GM12878 (cell line): Measurements from ENCODE around the gene ADGRD1. TPM values are rescaled to one million over a fixed set of nuclear protein-coding genes. Genes with fewer than 3 reads are reported as not detected.

Experiments
- ATAC-seq: fragments of 200-7000 bp; cut with Tn5 transposase; 3 replicates; pipeline ENCODE4 v1.9.1; 2020; ENCODE audit warnings: mild to moderate bottlenecking, moderate library complexity
- BruUV-seq: library from RNA; stranded (reverse); fragments of 400-500 nt; replicated peaks from 2 replicates; lab custom pipeline; 2021; lab: Mats Ljungman, UMichigan
- CTCF ChIA-PET: fragments of 300-600 bp; sonication (Branson Sonifier 250); formaldehyde crosslinking; extraction: SDS; loops from one replicate; lab custom pipeline; 2021; ENCODE audit warnings: inconsistent platforms; lab: Yijun Ruan, JAX
- POLR2A ChIA-PET: fragments of 350-600 bp; formaldehyde crosslinking; extraction: SDS; loops from one replicate; lab custom pipeline; 2021; ENCODE audit warnings: inconsistent platforms; lab: Charles Lee
- RAD21 ChIA-PET: fragments of 300-600 bp; sonication (Branson Sonifier 250); formaldehyde crosslinking; loops from one replicate; lab custom pipeline; 2023; ENCODE audit warnings: antibody characterized with exemption; ENCODE audit not compliant: unreplicated experiment; lab: Charles Lee
- SMC1A ChIA-PET: fragments of 300-600 bp; sonication (Branson Sonifier 250); formaldehyde crosslinking; loops from one replicate; lab custom pipeline; 2023; ENCODE audit not compliant: unreplicated experiment, uncharacterized antibody; lab: Charles Lee
- DNase-seq: peaks from one replicate; pipeline ENCODE4 v3.0.0-alpha.2; 2011; ENCODE audit warnings: low read depth, low spot score
- FAIRE-seq: peaks from 3 replicates; lab custom pipeline; 2011; peaks lifted over from hg19 to GRCh38; lab: Jason Lieb, UNC
- H2AFZ ChIP-seq: 2 replicates; pipeline ENCODE4 v1.6.0; 2011; ENCODE audit warnings: low read depth, low read length, control low read depth; ENCODE audit not compliant: control insufficient read depth
- H3K27ac ChIP-seq: 2 replicates; pipeline ENCODE4 v1.5.1; 2011; ENCODE audit warnings: control low read depth; ENCODE audit not compliant: control insufficient read depth, insufficient read depth
- H3K27me3 ChIP-seq, 2 experiments: replicated peaks in 1 of 2; 2 replicates each; pipeline versions ENCODE4 v1.6.0 to v1.6.1; 2011; ENCODE audit warnings: low read length in 1 of 2; ENCODE audit not compliant: control insufficient read depth in 2 of 2, insufficient read depth in 2 of 2
- H3K36me3 ChIP-seq, 2 experiments: 2 replicates each; pipeline ENCODE4 v1.5.1; 2011; ENCODE audit warnings: low read length in 1 of 2; ENCODE audit not compliant: control insufficient read depth in 2 of 2, insufficient read depth in 2 of 2
- H3K4me1 ChIP-seq: 2 replicates; pipeline ENCODE4 v1.6.1; 2011; ENCODE audit warnings: mild to moderate bottlenecking, low read length, moderate library complexity, mixed read lengths; ENCODE audit not compliant: control insufficient read depth, insufficient read depth
- H3K4me2 ChIP-seq: 2 replicates; pipeline ENCODE4 v1.6.0; 2011; ENCODE audit warnings: control low read depth; ENCODE audit not compliant: control insufficient read depth, insufficient read depth
- H3K4me3 ChIP-seq: fragments of 200-600 bp; sonication (generic); 2 replicates; pipeline ENCODE4 v1.5.1; 2016
- H3K79me2 ChIP-seq: 2 replicates; pipeline ENCODE4 v1.6.0; 2011; ENCODE audit warnings: low read length; ENCODE audit not compliant: control insufficient read depth, insufficient read depth
- H3K9ac ChIP-seq: 2 replicates; pipeline ENCODE4 v1.8.0; 2011; ENCODE audit warnings: low read length, control low read depth, mixed read lengths; ENCODE audit not compliant: control insufficient read depth, insufficient read depth
- H3K9me3 ChIP-seq: replicated peaks from 3 replicates; pipeline ENCODE4 v1.5.1; 2011; ENCODE audit warnings: mild to moderate bottlenecking, low read length; ENCODE audit not compliant: control insufficient read depth, insufficient read depth
- H4K20me1 ChIP-seq: 2 replicates; pipeline ENCODE4 v1.6.0; 2011; ENCODE audit not compliant: control insufficient read depth, insufficient read depth
- CBX5 ChIP-seq: sonication (generic); IDR thresholded peaks from 2 replicates; pipeline ENCODE4 v1.6.1; 2016; ENCODE audit warnings: low read depth, moderate library complexity, mild to moderate bottlenecking, inconsistent platforms
- EED ChIP-seq: sonication (generic); IDR thresholded peaks from 2 replicates; pipeline ENCODE4 v1.6.1; 2016; ENCODE audit warnings: antibody characterized with exemption, low read depth
- ETV6 ChIP-seq, 2 experiments: fragments of 450-650 bp in 1 of 2; IDR thresholded peaks in 1 of 2; conservative IDR thresholded peaks in 1 of 2; 2 replicates each; pipeline ENCODE4 v1.6.1; 2014; ENCODE audit warnings: antibody characterized with exemption in 1 of 2, borderline replicate concordance in 1 of 2, low read depth in 1 of 2, mild to moderate bottlenecking in 1 of 2, moderate library complexity in 1 of 2
- FOXK2 ChIP-seq: fragments of 450-650 bp; IDR thresholded peaks from 2 replicates; pipeline ENCODE4 v1.6.1; 2017; ENCODE audit warnings: mild to moderate bottlenecking, moderate library complexity
- NR2C1 ChIP-seq: fragments of 450-650 bp; IDR thresholded peaks from 2 replicates; pipeline ENCODE4 v1.6.1; 2017; ENCODE audit warnings: antibody characterized with exemption, mild to moderate bottlenecking, moderate library complexity
- PAX8 ChIP-seq: fragments of 450-650 bp; IDR thresholded peaks from 2 replicates; pipeline ENCODE4 v1.6.1; 2017; ENCODE audit warnings: mild to moderate bottlenecking, moderate library complexity
- POLR2AphosphoS2 ChIP-seq: IDR thresholded peaks from 2 replicates; pipeline ENCODE4 v1.6.1; 2011; ENCODE audit warnings: low read depth, mild to moderate bottlenecking, low read length, improper control_type of control experiment, moderate library complexity
- RB1 ChIP-seq: fragments of 450-650 bp; formaldehyde crosslinking; IDR thresholded peaks from 2 replicates; pipeline ENCODE4 v1.6.1; 2017; ENCODE audit warnings: mild to moderate bottlenecking, borderline replicate concordance
- RCOR1 ChIP-seq: conservative IDR thresholded peaks from 2 replicates; pipeline ENCODE4 v1.6.1; 2012; ENCODE audit warnings: low read depth, low read length, improper control_type of control experiment
- SUZ12 ChIP-seq: fragments of 200-600 bp; sonication (generic); IDR thresholded peaks from one replicate; pipeline ENCODE4 v1.6.1; 2018; ENCODE audit warnings: antibody characterized with exemption, mild to moderate bottlenecking; ENCODE audit not compliant: unreplicated experiment
- TARDBP ChIP-seq: IDR thresholded peaks from 2 replicates; pipeline ENCODE4 v1.6.1; 2016; ENCODE audit warnings: borderline replicate concordance
- TCF3 ChIP-seq: IDR thresholded peaks from 2 replicates; pipeline ENCODE4 v1.6.1; 2012; ENCODE audit warnings: low read depth, mild to moderate bottlenecking, low read length, borderline replicate concordance; ENCODE audit not compliant: insufficient read depth
- ZNF274 ChIP-seq: IDR thresholded peaks from one replicate; pipeline ENCODE4 v1.8.0; 2011; ENCODE audit not compliant: insufficient read length, insufficient read depth
- WGBS: methylation state at CpG from one replicate; pipeline ENCODE4 v1.1.6; 2016; ENCODE audit warnings: low lambda C conversion rate; ENCODE audit not compliant: insufficient replicate concordance, insufficient coverage; ENCODE audit errors: missing lambda C conversion rate; 5-methylcytosine and 5-hydroxymethylcytosine counted together
- in situ Hi-C: fragments of 300-500 bp; cut with MboI; formaldehyde crosslinking; loops from 9 replicates; pipeline ENCODE4 v1.14.3; 2018; ENCODE audit warnings: mixed read lengths
- intact Hi-C: fragments of 100-400 bp; cut with micrococcal nuclease; formaldehyde crosslinking; loops from one replicate; pipeline ENCODE4 v1.14.2; 2022; ENCODE audit not compliant: unreplicated experiment
- polyA plus RNA-seq, 11 experiments: library from polyadenylated mRNA; depleted of rRNA in 4 of 11; unstranded in 6 of 11; stranded (reverse) in 5 of 11; fragments of >200 nt; fragmentation: Nextera tagmentation in 4 of 11; fragmentation: Illumina TruSeq in 1 of 11; extraction: Ambion mirVana in 4 of 11; extraction: Trizol in 1 of 11; gene quantifications; 1 replicate in 1 of 11; 2 replicates in 10 of 11; pipeline versions ENCODE4 v1.2.1 to v1.2.3, GENCODE V29; 2011 to 2016; ENCODE audit warnings: inconsistent platforms in 2 of 11, missing spikeins in 2 of 11, low read depth in 1 of 11
- total RNA-seq, 4 experiments: library from RNA; depleted of rRNA in 3 of 4; stranded (reverse); fragments of >200 nt in 3 of 4; fragmentation: Illumina TruSeq in 1 of 4; extraction: Trizol in 1 of 4; gene quantifications; 2 replicates each; pipeline versions ENCODE4 v1.2.1 to v1.2.3, GENCODE V29; 2013 to 2021
- TF ChIP-seq, protein P1 (sequence below): IDR thresholded peaks from 2 replicates; pipeline ENCODE4 v1.6.1; 2012; ENCODE audit warnings: low read depth, low read length, improper control_type of control experiment
- TF ChIP-seq, protein P2 (sequence below): fragments of 450-650 bp; formaldehyde crosslinking; IDR thresholded peaks from 2 replicates; pipeline ENCODE4 v1.4.0; 2020; ENCODE audit warnings: mild to moderate bottlenecking, moderate library complexity

ADGRD1 gene
- total and polyA plus RNA-seq, 10 of the 15 experiments (the other 5 are each of a cell fraction or from before 2014, with no cell fraction given): 0.15 to 12.7 (median 1.2) TPM

GRCh38 chr12:131189781-131190180 lies 236.1 kb downstream of the ADGRD1 start:
- BruUV-seq: no TSS peak

DNA sequence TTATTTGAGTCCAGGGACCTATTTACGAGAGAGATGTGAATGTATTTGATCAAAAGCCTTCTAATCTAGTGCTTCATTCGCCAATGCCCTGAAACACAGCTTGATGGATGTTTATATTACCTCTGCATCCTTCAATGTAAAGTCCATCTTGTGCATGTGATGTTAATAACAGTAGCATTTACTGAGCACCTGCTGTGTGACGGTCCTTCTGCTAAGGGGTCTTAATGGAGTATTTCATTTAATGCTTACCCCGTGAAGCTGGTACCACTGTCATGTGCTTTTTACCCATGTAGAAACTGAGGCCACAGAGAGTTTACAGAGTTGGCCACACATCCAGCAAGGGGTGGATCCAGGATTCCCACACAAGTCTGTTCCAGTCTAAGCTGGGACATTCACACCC lies 237.3 kb downstream of the ADGRD1 start:
- no peak for FAIRE-seq
- 1% methylated on average over 4 of the region's 4 CpGs for WGBS

More at GRCh38 chr12:131189781-131190180, 236.1 kb downstream of the ADGRD1 start:
- no peak overlapping the region for H3K9ac ChIP-seq
- H3K36me3 ChIP-seq: no peaks in the 10 kb centered on the region
- no peaks in the 10 kb centered on the region for H3K27me3 ChIP-seq
- no peaks in the 10 kb centered on the region for H3K4me1 ChIP-seq
- DNase-seq: no peak
- intact Hi-C loops: no loop called here
- no peak overlapping the region for H3K4me3 ChIP-seq
- H3K27ac ChIP-seq: no peak overlapping the region
- ChIA-PET POLR2A (no interaction called here), SMC1A (no interaction called here)
- H2AFZ ChIP-seq: no peak overlapping the region
- FAIRE-seq: no peak
- in situ Hi-C loops: no loop called here
- TF ChIP-seq TARDBP: no peak
- TF ChIP-seq PAX8: no peak
- TF ChIP-seq SUZ12: no peak
- TF ChIP-seq TCF3: no peak
- no peak for TF ChIP-seq FOXK2
- TF ChIP-seq, all 136 proteins: peak for 0
- peaks cover 7% of the 10 kb centered on the region; the same call in 1 of the 3 replicates for H3K9me3 ChIP-seq
- RAD21 ChIA-PET: no interaction called here
- no peaks in the 10 kb centered on the region for H3K79me2 ChIP-seq
- H3K4me2 ChIP-seq: no peak overlapping the region
- no peaks in the 10 kb centered on the region for H4K20me1 ChIP-seq
- WGBS: 0% methylated on average over 1 of the region's 1 CpG
- CTCF ChIA-PET: interaction anchor here (0.8 kb wide), 1 partner anchor 60 kb away, joined by 3 read pairs; no protein-coding TSS in a partner anchor
- no peak for ATAC-seq

More for the DNA sequence above, 237.3 kb downstream of the ADGRD1 start:
- Histone ChIP-seq H3K36me3 (no peaks in the 10 kb centered on the region), H4K20me1 (no peaks in the 10 kb centered on the region)
- in situ Hi-C loops: no loop called here
- POLR2A ChIA-PET: no interaction called here
- BruUV-seq: no TSS peak
- TF ChIP-seq RCOR1: no peak
- TF ChIP-seq, protein P1, sequence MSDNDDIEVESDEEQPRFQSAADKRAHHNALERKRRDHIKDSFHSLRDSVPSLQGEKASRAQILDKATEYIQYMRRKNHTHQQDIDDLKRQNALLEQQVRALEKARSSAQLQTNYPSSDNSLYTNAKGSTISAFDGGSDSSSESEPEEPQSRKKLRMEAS: no peak
- TF ChIP-seq, protein P2, sequence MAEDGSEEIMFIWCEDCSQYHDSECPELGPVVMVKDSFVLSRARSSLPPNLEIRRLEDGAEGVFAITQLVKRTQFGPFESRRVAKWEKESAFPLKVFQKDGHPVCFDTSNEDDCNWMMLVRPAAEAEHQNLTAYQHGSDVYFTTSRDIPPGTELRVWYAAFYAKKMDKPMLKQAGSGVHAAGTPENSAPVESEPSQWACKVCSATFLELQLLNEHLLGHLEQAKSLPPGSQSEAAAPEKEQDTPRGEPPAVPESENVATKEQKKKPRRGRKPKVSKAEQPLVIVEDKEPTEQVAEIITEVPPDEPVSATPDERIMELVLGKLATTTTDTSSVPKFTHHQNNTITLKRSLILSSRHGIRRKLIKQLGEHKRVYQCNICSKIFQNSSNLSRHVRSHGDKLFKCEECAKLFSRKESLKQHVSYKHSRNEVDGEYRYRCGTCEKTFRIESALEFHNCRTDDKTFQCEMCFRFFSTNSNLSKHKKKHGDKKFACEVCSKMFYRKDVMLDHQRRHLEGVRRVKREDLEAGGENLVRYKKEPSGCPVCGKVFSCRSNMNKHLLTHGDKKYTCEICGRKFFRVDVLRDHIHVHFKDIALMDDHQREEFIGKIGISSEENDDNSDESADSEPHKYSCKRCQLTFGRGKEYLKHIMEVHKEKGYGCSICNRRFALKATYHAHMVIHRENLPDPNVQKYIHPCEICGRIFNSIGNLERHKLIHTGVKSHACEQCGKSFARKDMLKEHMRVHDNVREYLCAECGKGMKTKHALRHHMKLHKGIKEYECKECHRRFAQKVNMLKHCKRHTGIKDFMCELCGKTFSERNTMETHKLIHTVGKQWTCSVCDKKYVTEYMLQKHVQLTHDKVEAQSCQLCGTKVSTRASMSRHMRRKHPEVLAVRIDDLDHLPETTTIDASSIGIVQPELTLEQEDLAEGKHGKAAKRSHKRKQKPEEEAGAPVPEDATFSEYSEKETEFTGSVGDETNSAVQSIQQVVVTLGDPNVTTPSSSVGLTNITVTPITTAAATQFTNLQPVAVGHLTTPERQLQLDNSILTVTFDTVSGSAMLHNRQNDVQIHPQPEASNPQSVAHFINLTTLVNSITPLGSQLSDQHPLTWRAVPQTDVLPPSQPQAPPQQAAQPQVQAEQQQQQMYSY (CRISPR knock-in tag): no peak
- TF ChIP-seq RB1: no peak
- TF ChIP-seq CBX5: no peak
- no peak for TF ChIP-seq POLR2AphosphoS2
- no peak for TF ChIP-seq NR2C1
- TF ChIP-seq ETV6 (conservative IDR thresholded peaks at IDR 0.05 in 1 of 2, IDR thresholded peaks at IDR 0.05 in 1 of 2; ENCODE audit: borderline replicate concordance in 1 of 2, low read depth in 1 of 2): no peak
- TF ChIP-seq EED: no peak
- TF ChIP-seq ZNF274: no peak
- TF ChIP-seq, all 136 proteins: peak for 0
- ChIA-PET RAD21 (no interaction called here), SMC1A (interaction anchor here (0.7 kb wide), 1 partner anchor 78 kb away, joined by 3 read pairs; no protein-coding TSS in a partner anchor), CTCF (no interaction called here)
- Histone ChIP-seq H3K9ac (no peak overlapping the region), H3K27me3 (no peaks in the 10 kb centered on the region), H3K27ac (no peak overlapping the region), H3K4me2 (no peak overlapping the region), H3K79me2 (no peaks in the 10 kb centered on the region), H3K4me1 (no peaks in the 10 kb centered on the region), H2AFZ (no peak overlapping the region), H3K9me3 (peaks cover 7% of the 10 kb centered on the region; the same call in 1 of the 3 replicates), H3K4me3 (no peak overlapping the region)
- intact Hi-C loops: no loop called here
- DNase-seq (no peak), ATAC-seq (no peak)
